GM12878 (cell line): Measurements from ENCODE around the gene AIF1L. TPM values are rescaled to one million over a fixed set of nuclear protein-coding genes. Genes with fewer than 3 reads are reported as not detected.

Experiments
- ATAC-seq: fragments of 200-7000 bp; cut with Tn5 transposase; 3 replicates; pipeline ENCODE4 v1.9.1; 2020; ENCODE audit warnings: mild to moderate bottlenecking, moderate library complexity
- BruUV-seq: library from RNA; stranded (reverse); fragments of 400-500 nt; replicated peaks from 2 replicates; lab custom pipeline; 2021; lab: Mats Ljungman, UMichigan
- CTCF ChIA-PET: fragments of 300-600 bp; sonication (Branson Sonifier 250); formaldehyde crosslinking; extraction: SDS; loops from one replicate; lab custom pipeline; 2021; ENCODE audit warnings: inconsistent platforms; lab: Yijun Ruan, JAX
- POLR2A ChIA-PET: fragments of 350-600 bp; formaldehyde crosslinking; extraction: SDS; loops from one replicate; lab custom pipeline; 2021; ENCODE audit warnings: inconsistent platforms; lab: Charles Lee
- RAD21 ChIA-PET: fragments of 300-600 bp; sonication (Branson Sonifier 250); formaldehyde crosslinking; loops from one replicate; lab custom pipeline; 2023; ENCODE audit warnings: antibody characterized with exemption; ENCODE audit not compliant: unreplicated experiment; lab: Charles Lee
- SMC1A ChIA-PET: fragments of 300-600 bp; sonication (Branson Sonifier 250); formaldehyde crosslinking; loops from one replicate; lab custom pipeline; 2023; ENCODE audit not compliant: unreplicated experiment, uncharacterized antibody; lab: Charles Lee
- DNase-seq: peaks from one replicate; pipeline ENCODE4 v3.0.0-alpha.2; 2011; ENCODE audit warnings: low read depth, low spot score
- FAIRE-seq: peaks from 3 replicates; lab custom pipeline; 2011; peaks lifted over from hg19 to GRCh38; lab: Jason Lieb, UNC
- H2AFZ ChIP-seq: 2 replicates; pipeline ENCODE4 v1.6.0; 2011; ENCODE audit warnings: low read depth, low read length, control low read depth; ENCODE audit not compliant: control insufficient read depth
- H3K27ac ChIP-seq: 2 replicates; pipeline ENCODE4 v1.5.1; 2011; ENCODE audit warnings: control low read depth; ENCODE audit not compliant: control insufficient read depth, insufficient read depth
- H3K27me3 ChIP-seq, 2 experiments: replicated peaks in 1 of 2; 2 replicates each; pipeline versions ENCODE4 v1.6.0 to v1.6.1; 2011; ENCODE audit warnings: low read length in 1 of 2; ENCODE audit not compliant: control insufficient read depth in 2 of 2, insufficient read depth in 2 of 2
- H3K36me3 ChIP-seq, 2 experiments: 2 replicates each; pipeline ENCODE4 v1.5.1; 2011; ENCODE audit warnings: low read length in 1 of 2; ENCODE audit not compliant: control insufficient read depth in 2 of 2, insufficient read depth in 2 of 2
- H3K4me1 ChIP-seq: 2 replicates; pipeline ENCODE4 v1.6.1; 2011; ENCODE audit warnings: mild to moderate bottlenecking, low read length, moderate library complexity, mixed read lengths; ENCODE audit not compliant: control insufficient read depth, insufficient read depth
- H3K4me2 ChIP-seq: 2 replicates; pipeline ENCODE4 v1.6.0; 2011; ENCODE audit warnings: control low read depth; ENCODE audit not compliant: control insufficient read depth, insufficient read depth
- H3K4me3 ChIP-seq: fragments of 200-600 bp; sonication (generic); 2 replicates; pipeline ENCODE4 v1.5.1; 2016
- H3K79me2 ChIP-seq: 2 replicates; pipeline ENCODE4 v1.6.0; 2011; ENCODE audit warnings: low read length; ENCODE audit not compliant: control insufficient read depth, insufficient read depth
- H3K9ac ChIP-seq: 2 replicates; pipeline ENCODE4 v1.8.0; 2011; ENCODE audit warnings: low read length, control low read depth, mixed read lengths; ENCODE audit not compliant: control insufficient read depth, insufficient read depth
- H3K9me3 ChIP-seq: replicated peaks from 3 replicates; pipeline ENCODE4 v1.5.1; 2011; ENCODE audit warnings: mild to moderate bottlenecking, low read length; ENCODE audit not compliant: control insufficient read depth, insufficient read depth
- H4K20me1 ChIP-seq: 2 replicates; pipeline ENCODE4 v1.6.0; 2011; ENCODE audit not compliant: control insufficient read depth, insufficient read depth
- EED ChIP-seq: sonication (generic); IDR thresholded peaks from 2 replicates; pipeline ENCODE4 v1.6.1; 2016; ENCODE audit warnings: antibody characterized with exemption, low read depth
- WGBS: methylation state at CpG from one replicate; pipeline ENCODE4 v1.1.6; 2016; ENCODE audit warnings: low lambda C conversion rate; ENCODE audit not compliant: insufficient replicate concordance, insufficient coverage; ENCODE audit errors: missing lambda C conversion rate; 5-methylcytosine and 5-hydroxymethylcytosine counted together
- in situ Hi-C: fragments of 300-500 bp; cut with MboI; formaldehyde crosslinking; loops from 9 replicates; pipeline ENCODE4 v1.14.3; 2018; ENCODE audit warnings: mixed read lengths
- intact Hi-C: fragments of 100-400 bp; cut with micrococcal nuclease; formaldehyde crosslinking; loops from one replicate; pipeline ENCODE4 v1.14.2; 2022; ENCODE audit not compliant: unreplicated experiment
- polyA plus RNA-seq, 11 experiments: library from polyadenylated mRNA; depleted of rRNA in 4 of 11; unstranded in 6 of 11; stranded (reverse) in 5 of 11; fragments of >200 nt; fragmentation: Nextera tagmentation in 4 of 11; fragmentation: Illumina TruSeq in 1 of 11; extraction: Ambion mirVana in 4 of 11; extraction: Trizol in 1 of 11; gene quantifications; 1 replicate in 1 of 11; 2 replicates in 10 of 11; pipeline versions ENCODE4 v1.2.1 to v1.2.3, GENCODE V29; 2011 to 2016; ENCODE audit warnings: inconsistent platforms in 2 of 11, missing spikeins in 2 of 11, low read depth in 1 of 11
- small RNA-seq: library from RNA; depleted of rRNA; stranded (forward); fragments of <200 nt; gene quantifications from one replicate; pipeline ENCODE3, GENCODE V24; 2014
- total RNA-seq, 4 experiments: library from RNA; depleted of rRNA in 3 of 4; stranded (reverse); fragments of >200 nt in 3 of 4; fragmentation: Illumina TruSeq in 1 of 4; extraction: Trizol in 1 of 4; gene quantifications; 2 replicates each; pipeline versions ENCODE4 v1.2.1 to v1.2.3, GENCODE V29; 2013 to 2021

AIF1L gene
- total and polyA plus RNA-seq, 10 of the 15 experiments (the other 5 are each of a cell fraction or from before 2014, with no cell fraction given), result 0.07 to 0.15 (median 0.08) TPM; not detected in 7

DNA sequence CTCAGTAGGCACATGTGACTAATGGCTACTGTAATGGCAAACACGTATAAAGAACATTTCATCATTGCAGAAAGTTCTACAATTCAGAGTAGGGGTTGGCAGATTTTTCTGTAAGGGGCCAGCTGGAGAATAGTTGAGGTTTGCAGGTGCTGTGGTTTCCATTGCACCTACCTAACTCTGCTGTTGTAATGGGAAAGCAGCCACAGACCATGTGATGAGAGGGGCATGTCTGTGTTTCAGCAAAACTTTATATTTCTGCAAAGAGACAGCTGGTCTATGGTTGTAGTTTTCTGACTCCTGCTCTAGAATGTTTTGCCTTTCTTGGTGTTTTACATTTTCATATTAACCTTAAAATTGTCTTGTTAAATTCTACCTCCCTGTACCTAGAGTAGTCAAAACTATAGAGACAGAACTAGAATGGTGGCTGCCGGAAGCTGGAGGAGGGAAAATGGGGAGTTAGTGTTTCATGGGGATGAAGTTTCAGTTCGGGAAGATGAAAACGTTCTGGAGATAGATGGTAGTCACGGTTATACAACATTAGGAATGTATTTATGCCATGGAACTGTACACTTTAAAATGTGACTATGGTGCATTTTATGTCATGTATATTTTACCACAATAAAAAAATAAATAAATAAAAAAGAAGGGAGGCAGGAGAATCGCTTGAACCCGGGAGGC lies 73.4 kb downstream of the AIF1L start:
- RAD21 ChIA-PET, result no interaction called here
- Histone ChIP-seq H3K9ac (no peak overlapping the region), H4K20me1 (no peaks in the 10 kb centered on the region), H3K36me3 (peaks cover 5 to 9% of the 10 kb centered on the region in 2 experiments), H3K4me2 (no peak overlapping the region), H3K9me3 (no peaks in the 10 kb centered on the region), H3K4me1 (no peaks in the 10 kb centered on the region), H3K27me3 (no peaks in the 10 kb centered on the region), H3K4me3 (no peak overlapping the region), H3K27ac (no peak overlapping the region), H3K79me2 (no peaks in the 10 kb centered on the region; the same call in 1 of the 2 replicates), H2AFZ (no peak overlapping the region)
- WGBS, result 95% methylated on average over 7 of the region's 7 CpGs
- TF ChIP-seq EED, result no peak
- intact Hi-C loops, result no loop called here
- FAIRE-seq (no peak), ATAC-seq (no peak), DNase-seq (no peak)
- SMC1A ChIA-PET, result interaction anchor here (0.6 to 4.0 kb wide), 3 partner anchors 9 to 10 kb away, joined by 3 to 20 read pairs (median 3); no protein-coding TSS in a partner anchor
- in situ Hi-C loops, result no loop called here
- no TSS peak for BruUV-seq
- POLR2A ChIA-PET, result interaction anchor here (0.6 kb wide), 1 partner anchor 30 kb away, joined by 7 read pairs; no protein-coding TSS in a partner anchor
- CTCF ChIA-PET, result interaction anchor here (2.0 kb wide), 1 partner anchor 10 kb away, joined by 4 read pairs; no protein-coding TSS in a partner anchor

Small RNAs within 50 kb of the gene (small RNA-seq; reads per million reads assigned to genes)
- not detected for gene RNU6-881P

Other genes with a start within 250 kb of the AIF1L start
- not detected in 2 replicates for gene QRFP, start 199.7 kb upstream of the AIF1L start, total RNA-seq (2014; rRNA removed)
- gene QRFP, start 199.7 kb upstream of the AIF1L start, total RNA-seq (2014; rRNA removed; fragmentation: Illumina TruSeq; extraction: Trizol), result not detected in 2 replicates
- not detected in 2 replicates for gene QRFP, start 199.7 kb upstream of the AIF1L start, total RNA-seq (2021)
- not detected in 2 replicates for gene QRFP, start 199.7 kb upstream of the AIF1L start, polyA plus RNA-seq (2011; rRNA removed)
- gene QRFP, start 199.7 kb upstream of the AIF1L start, polyA plus RNA-seq (2014; fragmentation: Illumina TruSeq; extraction: Trizol), result not detected in 2 replicates
- gene QRFP, start 199.7 kb upstream of the AIF1L start, polyA plus RNA-seq (2014; fragmentation: Nextera tagmentation; extraction: Ambion mirVana), result not detected
- gene QRFP, start 199.7 kb upstream of the AIF1L start, polyA plus RNA-seq (2014; rRNA removed), result not detected in 2 replicates
- gene QRFP, start 199.7 kb upstream of the AIF1L start, polyA plus RNA-seq (2016; fragmentation: Nextera tagmentation; extraction: Ambion mirVana), result not detected
- gene FIBCD1, start 157.3 kb upstream of the AIF1L start, total RNA-seq (2014; rRNA removed), result 2.5 TPM in 1 of 2 replicates, not detected in the other
- gene FIBCD1, start 157.3 kb upstream of the AIF1L start, total RNA-seq (2014; rRNA removed; fragmentation: Illumina TruSeq; extraction: Trizol), result not detected in 2 replicates
- 0.08 and 0.95 TPM in 2 replicates for gene FIBCD1, start 157.3 kb upstream of the AIF1L start, total RNA-seq (2021)
- 0.07 TPM in 1 of 2 replicates, not detected in the other for gene FIBCD1, start 157.3 kb upstream of the AIF1L start, polyA plus RNA-seq (2011; rRNA removed)
- not detected in 2 replicates for gene FIBCD1, start 157.3 kb upstream of the AIF1L start, polyA plus RNA-seq (2014; fragmentation: Illumina TruSeq; extraction: Trizol)
- not detected for gene FIBCD1, start 157.3 kb upstream of the AIF1L start, polyA plus RNA-seq (2014; fragmentation: Nextera tagmentation; extraction: Ambion mirVana)
- gene FIBCD1, start 157.3 kb upstream of the AIF1L start, polyA plus RNA-seq (2014; rRNA removed), result 0.04 and 0.41 TPM in 2 replicates
- gene FIBCD1, start 157.3 kb upstream of the AIF1L start, polyA plus RNA-seq (2016; fragmentation: Nextera tagmentation; extraction: Ambion mirVana), result under 1 TPM in 1 of 2 experiments, not detected in 1; 0.44 TPM
- under 0.01 TPM in 1 of 2 replicates, not detected in the other for gene LAMC3, start 87.4 kb upstream of the AIF1L start, total RNA-seq (2014; rRNA removed)
- not detected in 2 replicates for gene LAMC3, start 87.4 kb upstream of the AIF1L start, total RNA-seq (2014; rRNA removed; fragmentation: Illumina TruSeq; extraction: Trizol)
- gene LAMC3, start 87.4 kb upstream of the AIF1L start, total RNA-seq (2021), result 0.08 TPM in 1 of 2 replicates, not detected in the other
- gene LAMC3, start 87.4 kb upstream of the AIF1L start, polyA plus RNA-seq (2011; rRNA removed), result not detected in 2 replicates
- not detected in 2 replicates for gene LAMC3, start 87.4 kb upstream of the AIF1L start, polyA plus RNA-seq (2014; fragmentation: Illumina TruSeq; extraction: Trizol)
- not detected for gene LAMC3, start 87.4 kb upstream of the AIF1L start, polyA plus RNA-seq (2014; fragmentation: Nextera tagmentation; extraction: Ambion mirVana)
- gene LAMC3, start 87.4 kb upstream of the AIF1L start, polyA plus RNA-seq (2014; rRNA removed), result not detected in 2 replicates
- not detected for gene LAMC3, start 87.4 kb upstream of the AIF1L start, polyA plus RNA-seq (2016; fragmentation: Nextera tagmentation; extraction: Ambion mirVana)
- gene NUP214, start 29.1 kb downstream of the AIF1L start, total RNA-seq (2014; rRNA removed), result 11.0 and 16.7 TPM in 2 replicates
- 16.2 and 18.6 TPM in 2 replicates for gene NUP214, start 29.1 kb downstream of the AIF1L start, total RNA-seq (2014; rRNA removed; fragmentation: Illumina TruSeq; extraction: Trizol)
- gene NUP214, start 29.1 kb downstream of the AIF1L start, total RNA-seq (2021), result 53.8 and 54.3 TPM in 2 replicates
- gene NUP214, start 29.1 kb downstream of the AIF1L start, polyA plus RNA-seq (2011; rRNA removed), result 6.5 and 11.7 TPM in 2 replicates
- gene NUP214, start 29.1 kb downstream of the AIF1L start, polyA plus RNA-seq (2014; fragmentation: Illumina TruSeq; extraction: Trizol), result 30.8 and 40.0 TPM in 2 replicates
- gene NUP214, start 29.1 kb downstream of the AIF1L start, polyA plus RNA-seq (2014; fragmentation: Nextera tagmentation; extraction: Ambion mirVana), result 10 to 100 TPM; 16.9 to 18.3 TPM
- 15.8 and 18.5 TPM in 2 replicates for gene NUP214, start 29.1 kb downstream of the AIF1L start, polyA plus RNA-seq (2014; rRNA removed)
- gene NUP214, start 29.1 kb downstream of the AIF1L start, polyA plus RNA-seq (2016; fragmentation: Nextera tagmentation; extraction: Ambion mirVana), result 10 to 100 TPM; 27.2 to 34.5 TPM
- 19.2 and 20.1 TPM in 2 replicates for gene FAM78A, start 180.0 kb downstream of the AIF1L start, total RNA-seq (2014; rRNA removed)
- gene FAM78A, start 180.0 kb downstream of the AIF1L start, total RNA-seq (2014; rRNA removed; fragmentation: Illumina TruSeq; extraction: Trizol), result 10.5 and 11.0 TPM in 2 replicates
- gene FAM78A, start 180.0 kb downstream of the AIF1L start, total RNA-seq (2021), result 25.1 and 25.4 TPM in 2 replicates
- 13.7 and 32.5 TPM in 2 replicates for gene FAM78A, start 180.0 kb downstream of the AIF1L start, polyA plus RNA-seq (2011; rRNA removed)
- gene FAM78A, start 180.0 kb downstream of the AIF1L start, polyA plus RNA-seq (2014; fragmentation: Illumina TruSeq; extraction: Trizol), result 5.4 and 13.4 TPM in 2 replicates
- under 1 TPM; 0.18 to 0.66 TPM for gene FAM78A, start 180.0 kb downstream of the AIF1L start, polyA plus RNA-seq (2014; fragmentation: Nextera tagmentation; extraction: Ambion mirVana)
- 19.4 and 23.5 TPM in 2 replicates for gene FAM78A, start 180.0 kb downstream of the AIF1L start, polyA plus RNA-seq (2014; rRNA removed)
- gene FAM78A, start 180.0 kb downstream of the AIF1L start, polyA plus RNA-seq (2016; fragmentation: Nextera tagmentation; extraction: Ambion mirVana), result 10 to 100 TPM in 1 of 2 experiments, 1 to 10 TPM in 1; 6.7 to 10.1 TPM
- gene PLPP7, start 193.2 kb downstream of the AIF1L start, total RNA-seq (2014; rRNA removed), result 0.38 and 0.40 TPM in 2 replicates
- gene PLPP7, start 193.2 kb downstream of the AIF1L start, total RNA-seq (2014; rRNA removed; fragmentation: Illumina TruSeq; extraction: Trizol), result 0.09 and 0.31 TPM in 2 replicates
- gene PLPP7, start 193.2 kb downstream of the AIF1L start, total RNA-seq (2021), result 0.72 and 0.97 TPM in 2 replicates
- gene PLPP7, start 193.2 kb downstream of the AIF1L start, polyA plus RNA-seq (2011; rRNA removed), result not detected in 2 replicates
- not detected in 2 replicates for gene PLPP7, start 193.2 kb downstream of the AIF1L start, polyA plus RNA-seq (2014; fragmentation: Illumina TruSeq; extraction: Trizol)
- under 1 TPM in 1 of 2 experiments, not detected in 1; 0.05 TPM for gene PLPP7, start 193.2 kb downstream of the AIF1L start, polyA plus RNA-seq (2014; fragmentation: Nextera tagmentation; extraction: Ambion mirVana)
- gene PLPP7, start 193.2 kb downstream of the AIF1L start, polyA plus RNA-seq (2014; rRNA removed), result 0.12 and 0.25 TPM in 2 replicates
- gene PLPP7, start 193.2 kb downstream of the AIF1L start, polyA plus RNA-seq (2016; fragmentation: Nextera tagmentation; extraction: Ambion mirVana), result 1 to 10 TPM in 1 of 2 experiments, under 1 TPM in 1; 0.68 to 1.0 TPM